ENCODE measurements around the gene MFAP3L.

MFAP3L gene

DNA sequence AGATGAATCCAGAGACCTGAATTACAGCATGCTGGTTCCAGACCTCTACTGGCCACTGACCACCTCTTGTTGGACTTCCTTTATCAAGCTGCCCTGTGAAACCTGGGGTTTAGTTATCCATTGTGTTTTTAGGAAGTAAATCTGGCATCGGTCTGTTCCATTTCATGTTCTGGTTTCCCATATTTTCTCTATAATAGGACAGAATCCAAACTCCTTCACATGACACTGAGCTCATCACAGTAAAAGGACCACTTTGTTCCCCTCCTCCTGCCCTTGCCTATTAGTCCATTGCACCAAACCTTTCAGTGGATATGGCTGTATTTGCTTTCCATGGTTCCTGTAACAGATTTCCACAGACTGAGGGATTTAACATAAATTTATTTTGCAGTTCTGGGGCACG is 4.0 kb downstream of the MFAP3L start:
- DNase-seq (ENCODE audit: low spot score) = no peak

DNA sequence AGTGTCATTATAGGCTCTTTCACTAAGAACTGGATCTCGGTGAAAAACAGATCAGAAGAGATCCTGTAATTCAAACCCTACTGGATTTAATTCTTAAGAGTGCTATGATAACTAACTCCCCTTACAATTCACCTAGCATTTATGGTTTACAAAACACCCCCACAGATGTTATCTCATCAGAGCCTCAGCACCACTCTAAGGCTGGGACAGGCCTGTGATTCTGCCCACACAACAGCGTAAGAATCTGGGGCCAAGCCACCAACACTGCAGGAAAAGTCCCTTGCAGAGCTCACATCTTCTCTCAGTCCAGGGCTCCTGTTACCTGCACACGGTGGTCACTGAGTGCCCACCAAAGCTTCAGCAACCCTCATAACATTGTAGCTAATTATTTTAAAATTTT is 8.9 kb downstream of the MFAP3L start:
- no peak for DNase-seq (ENCODE audit: low spot score)

DNA sequence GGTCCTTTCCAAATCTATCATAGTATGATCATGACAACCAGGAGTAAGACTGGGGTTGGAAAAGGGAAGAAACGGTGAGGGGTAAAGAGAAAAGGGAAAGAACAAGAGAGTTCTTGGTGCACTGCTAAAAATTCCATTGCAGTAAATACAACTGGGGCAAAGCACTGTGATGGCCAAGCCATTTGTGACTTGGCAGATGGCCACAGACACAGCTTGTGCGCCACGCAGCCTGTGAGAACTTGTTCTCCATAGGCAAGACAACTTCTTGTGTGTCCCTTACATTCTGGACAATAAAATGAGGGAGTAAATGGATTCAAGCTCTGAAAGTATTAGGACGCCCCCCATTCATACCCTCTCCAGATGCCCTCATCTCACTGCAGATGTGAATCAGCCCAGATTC is 10.9 kb downstream of the MFAP3L start:
- DNase-seq (ENCODE audit: low spot score) = no peak

DNA sequence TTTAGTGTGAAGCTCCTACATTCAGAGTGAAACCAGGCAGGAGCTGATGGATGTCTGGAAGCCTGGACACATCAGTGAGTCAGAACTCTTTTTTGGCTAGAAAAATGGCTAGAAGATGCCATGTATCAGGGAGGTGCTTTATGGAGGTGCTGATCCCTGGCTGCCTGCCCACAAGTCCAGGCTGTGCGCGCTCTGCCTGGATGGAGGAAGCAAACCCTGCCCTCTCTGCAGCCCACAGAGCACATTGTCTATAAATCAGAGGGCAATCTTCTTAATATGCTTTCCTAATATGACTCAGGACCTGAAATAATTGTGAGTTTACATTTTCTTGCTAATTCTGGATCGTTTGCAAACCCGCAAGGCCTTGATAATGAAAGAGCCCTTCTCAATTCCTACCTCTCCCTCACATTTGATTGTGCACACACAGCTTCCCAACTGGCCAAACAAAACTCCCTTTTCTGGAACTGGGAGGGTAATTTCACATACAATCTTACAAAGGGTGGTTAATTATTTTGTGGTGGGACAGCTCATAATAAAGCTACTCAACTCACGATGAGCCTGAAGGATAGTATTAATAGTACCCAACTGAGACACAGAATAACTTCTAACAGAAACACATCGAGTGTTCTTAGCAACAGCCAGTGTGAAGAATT is 11.7 kb downstream of the MFAP3L start:
- DNase-seq (ENCODE audit: low spot score) = no peak

DNA sequence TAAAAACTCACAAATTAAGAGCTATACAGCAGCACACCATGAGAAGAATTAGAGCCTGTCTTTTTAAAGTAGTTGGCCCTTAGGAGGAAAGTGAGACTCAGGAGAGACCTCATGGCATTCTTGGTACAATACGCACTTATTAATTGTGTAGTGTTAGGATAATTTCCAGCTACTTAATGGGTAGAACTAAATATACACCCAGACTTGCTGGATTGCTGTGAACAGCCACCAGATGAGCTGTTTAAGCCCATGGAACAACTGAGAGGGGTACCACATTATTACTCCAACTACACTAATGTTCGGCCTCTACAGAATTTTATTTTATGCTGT is 13.6 kb downstream of the MFAP3L start:
- no peak for DNase-seq (ENCODE audit: low spot score)

DNA sequence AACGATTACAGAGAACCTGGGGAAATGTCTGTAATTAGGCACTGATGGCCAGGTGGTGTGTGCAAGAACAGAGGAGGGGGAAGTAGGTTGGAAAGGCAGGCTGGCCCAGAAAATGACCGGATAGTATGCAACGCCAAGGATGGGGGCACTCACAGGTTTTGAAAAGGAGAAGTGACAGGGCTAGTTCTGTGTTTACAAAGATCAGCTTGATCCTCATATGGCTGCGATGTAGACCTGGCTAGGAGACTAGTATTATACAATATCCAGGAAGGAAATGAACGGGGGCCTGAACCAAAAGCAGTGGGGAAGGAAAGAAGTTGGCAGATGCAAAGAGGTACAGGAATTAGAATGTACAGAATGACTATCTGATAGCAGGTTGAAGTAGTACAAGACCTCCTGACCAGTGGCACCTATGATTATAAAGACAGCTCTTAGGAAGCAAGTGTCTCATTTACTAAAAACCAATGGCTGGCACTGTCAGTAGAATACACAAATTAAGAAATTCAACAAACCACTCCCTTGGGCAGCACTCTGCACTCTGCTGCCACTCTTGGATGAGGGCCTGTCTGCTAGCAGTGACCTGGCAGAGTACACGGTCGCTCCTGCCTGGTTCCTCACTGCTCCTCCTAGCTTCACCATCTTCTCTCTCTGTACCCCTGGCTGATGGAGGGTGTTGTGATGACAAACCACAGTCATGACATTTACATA is 14.1 kb downstream of the MFAP3L start:
- no peak for DNase-seq (ENCODE audit: low spot score)

DNA sequence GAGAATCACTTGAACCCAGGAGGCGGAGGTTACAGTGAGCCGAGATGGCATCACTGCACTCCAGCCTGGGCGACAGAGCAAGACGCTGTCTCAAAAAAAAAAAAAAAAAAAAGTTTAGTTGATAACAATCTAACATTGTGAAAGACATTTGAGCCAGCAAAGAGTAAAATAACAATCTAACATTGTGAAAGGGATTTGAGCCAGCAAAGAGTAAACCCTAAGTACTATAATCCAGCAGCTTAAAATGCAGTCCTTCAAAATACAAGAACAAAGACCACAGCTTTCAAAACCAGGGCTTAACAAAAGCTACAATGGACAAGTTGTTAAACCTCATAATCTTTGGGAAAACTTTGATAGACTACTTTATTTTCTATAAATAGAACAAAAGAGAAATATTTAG is 16.9 kb downstream of the MFAP3L start:
- no peak for DNase-seq (ENCODE audit: low spot score)

DNA sequence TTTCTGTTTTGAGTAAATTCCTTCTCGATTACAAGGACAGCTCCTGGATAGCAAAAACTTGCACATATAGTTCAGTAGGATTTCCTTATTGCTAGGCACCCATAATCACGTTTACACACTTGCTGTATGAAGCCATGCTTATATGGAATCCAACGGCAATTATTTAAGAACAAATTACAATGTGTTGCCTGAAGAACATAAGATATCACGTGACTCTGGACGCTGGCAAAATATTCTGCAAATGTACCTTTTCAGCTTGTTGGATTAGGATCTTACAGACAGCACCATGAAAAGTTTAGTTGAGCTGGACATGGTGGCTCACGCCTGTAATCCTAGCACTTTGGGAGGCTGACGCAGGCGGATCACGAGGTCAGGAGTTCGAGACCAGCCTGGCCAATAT is 17.4 kb downstream of the MFAP3L start:
- DNase-seq (ENCODE audit: low spot score) = no peak

DNA sequence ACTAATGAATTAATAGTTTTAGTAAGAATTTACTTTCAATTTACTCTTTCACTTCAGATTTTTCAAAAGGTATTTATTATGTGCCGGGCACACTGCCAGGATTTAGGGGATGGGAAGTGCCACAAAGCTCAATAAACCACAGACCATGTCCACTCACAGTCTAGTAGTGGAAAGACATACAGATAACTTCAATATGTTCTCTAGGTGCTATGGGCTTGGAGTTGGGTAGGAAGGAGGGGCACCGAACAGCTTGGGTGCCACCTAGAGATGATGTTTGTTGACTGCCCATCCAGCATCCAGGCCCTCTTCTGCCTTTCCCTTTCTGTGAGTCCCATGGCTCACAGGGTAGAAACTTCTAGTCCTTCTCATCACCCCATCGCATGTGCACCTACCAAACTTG is 17.8 kb downstream of the MFAP3L start:
- DNase-seq (ENCODE audit: low spot score) = no peak

DNA sequence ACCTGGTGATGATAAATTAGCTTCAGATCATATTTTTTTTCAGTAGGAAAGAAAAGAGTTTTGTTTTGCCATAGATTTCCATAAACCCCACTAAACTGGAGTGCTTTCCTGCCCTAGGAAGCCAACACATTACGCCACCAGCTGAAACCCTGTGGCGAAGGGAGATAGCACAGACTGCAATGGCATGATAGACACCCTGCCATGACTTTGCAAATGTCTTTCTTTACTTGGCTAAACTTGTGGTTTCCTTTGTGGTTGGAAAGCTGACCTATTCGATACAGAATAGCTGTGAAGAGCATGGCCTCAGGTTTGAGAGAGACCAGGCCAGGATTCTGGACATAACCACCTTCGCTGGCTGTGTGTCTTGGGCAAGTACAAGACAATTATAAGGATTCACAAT is 19.1 kb downstream of the MFAP3L start:
- no peak for DNase-seq (ENCODE audit: low spot score)

DNA sequence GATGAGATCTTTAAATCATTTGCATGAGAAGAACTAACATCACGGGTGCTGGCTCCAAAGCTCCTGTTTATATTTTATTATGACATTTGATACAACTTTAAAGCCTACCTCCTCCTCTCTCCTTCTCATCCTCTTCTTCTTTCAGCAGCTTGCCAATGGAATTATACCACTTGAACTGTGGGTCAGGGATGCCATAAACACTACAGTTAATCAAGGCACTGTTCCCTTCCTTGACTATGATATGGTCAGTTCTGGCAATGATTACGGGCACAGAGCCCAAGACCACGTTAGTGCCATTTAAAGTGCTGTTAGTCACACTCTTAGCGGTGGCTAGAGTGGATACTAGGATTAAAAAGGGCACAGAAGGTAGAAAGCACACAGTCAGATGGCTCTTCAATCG is 20.7 kb downstream of the MFAP3L start:
- no peak for DNase-seq (ENCODE audit: low spot score)

DNA sequence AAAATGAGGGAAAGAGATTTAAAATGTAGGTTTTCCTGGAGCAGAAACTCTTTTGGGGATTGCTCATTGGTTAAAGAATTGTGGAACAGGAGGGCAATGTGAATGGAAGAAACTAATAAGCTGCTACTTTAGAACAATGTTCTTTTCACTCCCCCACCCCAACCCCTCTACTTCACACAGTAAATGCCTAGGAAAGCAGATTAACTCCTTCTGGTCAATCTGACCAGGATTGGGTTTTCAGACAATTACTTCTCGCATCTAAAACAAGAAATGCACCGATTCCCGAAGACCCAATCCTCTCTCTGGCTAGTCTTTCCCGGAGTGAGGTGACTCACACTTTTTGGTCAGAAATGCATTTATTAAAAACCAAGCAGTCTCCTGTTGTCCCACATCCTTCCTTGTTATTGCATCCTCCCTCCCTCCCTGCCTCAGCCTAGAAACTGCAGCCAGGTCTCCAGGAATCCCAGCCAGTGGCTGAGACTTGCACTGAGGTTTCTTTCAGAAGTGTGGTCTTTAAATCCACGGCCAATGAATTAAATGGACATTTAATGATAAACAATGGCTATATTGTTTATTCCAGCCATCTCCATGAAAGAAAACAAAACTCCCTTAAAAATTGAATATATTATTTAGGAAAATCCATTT is 21.4 kb downstream of the MFAP3L start:
- DNase-seq (ENCODE audit: low spot score) = no peak

DNA sequence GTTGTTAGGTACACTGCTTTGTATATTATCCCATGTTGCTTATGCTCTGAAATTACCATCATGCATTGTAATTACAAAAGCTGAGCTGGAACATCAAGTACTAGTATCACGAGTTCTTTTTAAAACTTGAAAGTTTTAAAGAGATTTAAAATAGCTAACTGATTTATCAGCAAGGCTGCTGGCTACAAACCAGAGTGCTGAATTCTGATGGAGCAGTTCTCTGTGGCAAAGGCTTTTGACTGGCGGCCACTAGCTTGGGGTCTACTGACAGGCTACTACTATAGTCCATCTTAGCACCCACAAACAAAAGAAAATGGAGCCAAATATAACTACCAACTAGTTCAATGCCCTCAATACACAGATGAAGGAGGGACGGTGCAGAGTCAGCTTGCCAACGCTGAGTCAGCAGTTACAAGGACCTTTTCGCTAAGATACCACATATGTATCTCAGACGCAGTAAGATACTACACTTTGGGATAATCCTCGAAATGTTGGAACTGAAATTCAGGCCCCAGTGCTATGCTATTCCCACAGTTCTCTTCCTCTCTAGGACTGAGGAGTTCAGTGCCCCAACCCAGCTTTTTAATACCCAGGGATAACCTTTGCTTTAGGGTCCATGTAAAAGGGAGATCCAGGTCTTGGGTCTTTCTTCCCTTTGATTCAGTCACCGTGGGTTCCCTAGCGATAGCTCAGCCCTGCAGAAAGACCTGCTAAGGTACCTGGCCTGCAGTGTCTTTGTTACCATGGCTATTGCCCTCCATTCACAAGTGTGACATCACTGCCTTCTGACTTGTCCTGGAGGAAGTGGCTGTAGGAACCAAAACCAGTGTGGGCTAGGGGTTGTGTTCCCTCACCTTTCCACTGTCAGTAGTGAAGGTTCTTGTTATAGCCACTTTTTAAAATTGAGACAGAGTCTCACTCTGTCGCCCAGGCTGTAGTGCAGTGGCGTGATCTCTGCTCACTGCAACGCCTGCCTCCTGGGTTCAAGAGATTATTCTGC is 22.8 kb downstream of the MFAP3L start:
- DNase-seq (ENCODE audit: low spot score) = no peak

DNA sequence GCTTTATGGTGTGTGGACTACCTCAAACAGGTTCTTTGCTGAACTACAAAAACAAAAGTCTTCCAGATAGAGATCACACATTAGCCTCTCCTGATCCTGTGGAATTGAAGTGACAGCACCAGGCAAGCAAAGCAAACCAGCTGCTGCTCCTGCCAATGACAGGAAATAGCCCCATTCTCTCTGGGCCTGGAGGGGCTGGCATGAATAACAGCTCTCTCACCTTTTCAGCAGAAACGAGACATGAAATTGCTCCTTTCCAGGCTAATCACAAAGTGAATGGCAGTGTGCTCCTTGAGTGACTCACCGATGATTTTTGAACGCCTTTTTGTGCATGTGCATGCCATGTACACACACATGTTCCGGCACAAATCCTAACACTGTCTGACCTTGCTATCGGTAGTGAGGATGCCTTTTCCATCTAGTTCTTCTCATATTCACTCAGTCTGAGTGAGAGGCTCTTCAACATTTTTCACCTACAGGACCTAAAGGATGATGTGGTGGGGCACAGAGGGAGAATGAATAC is 24.4 kb downstream of the MFAP3L start:
- no peak for DNase-seq (ENCODE audit: low spot score)

DNA sequence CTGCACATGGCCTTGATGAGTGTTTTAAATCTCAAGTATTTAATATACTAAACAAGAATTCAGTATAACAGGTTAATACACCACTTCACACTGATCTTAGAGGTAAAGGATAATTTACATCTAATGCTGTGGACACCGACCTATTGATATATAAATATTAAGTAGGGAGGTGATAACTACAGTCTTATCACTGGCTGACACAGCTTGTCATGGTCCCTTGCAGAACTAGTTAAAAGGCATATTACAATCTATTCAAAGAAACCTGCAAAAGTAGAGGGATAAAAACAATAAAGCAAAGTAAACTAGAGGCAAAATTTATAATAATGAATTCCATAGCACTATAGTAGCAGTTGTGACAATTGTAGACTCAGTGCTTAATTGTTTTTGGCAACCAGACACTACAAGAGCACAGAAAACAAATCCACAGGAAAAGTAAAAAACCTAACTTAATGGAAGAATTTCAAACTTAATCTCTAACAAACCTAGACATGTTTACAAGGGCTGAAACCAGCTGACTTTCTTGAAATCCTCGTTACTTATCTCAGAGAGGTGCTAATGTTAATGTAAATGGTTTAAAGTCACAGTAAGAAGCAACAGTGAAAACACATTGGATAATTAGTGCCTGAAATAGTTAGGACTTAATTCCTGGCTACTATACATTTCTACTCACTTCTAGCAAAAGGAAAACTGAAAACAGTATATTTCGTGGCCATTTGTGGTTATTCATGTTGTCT is 25.0 kb downstream of the MFAP3L start:
- DNase-seq (ENCODE audit: low spot score) = no peak

DNA sequence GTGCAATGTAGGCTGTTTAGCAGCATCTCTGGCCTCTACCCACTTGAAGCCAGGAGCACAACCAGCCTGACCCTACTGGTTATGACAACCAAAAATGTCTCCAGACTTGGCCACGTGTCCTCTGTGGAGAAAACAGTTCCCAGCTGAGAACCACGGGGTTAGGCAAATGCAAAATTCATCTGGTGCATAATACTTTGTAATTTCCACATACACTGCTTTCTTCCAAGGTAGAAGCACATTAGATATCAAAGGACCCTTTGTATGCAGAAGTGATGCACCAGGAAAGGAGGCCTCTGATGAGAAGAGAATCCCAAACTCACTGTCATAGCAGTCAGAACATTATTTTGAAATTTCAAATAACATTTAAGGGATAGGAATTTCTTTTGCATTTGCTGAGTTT is 26.3 kb downstream of the MFAP3L start:
- DNase-seq (ENCODE audit: low spot score) = no peak

DNA sequence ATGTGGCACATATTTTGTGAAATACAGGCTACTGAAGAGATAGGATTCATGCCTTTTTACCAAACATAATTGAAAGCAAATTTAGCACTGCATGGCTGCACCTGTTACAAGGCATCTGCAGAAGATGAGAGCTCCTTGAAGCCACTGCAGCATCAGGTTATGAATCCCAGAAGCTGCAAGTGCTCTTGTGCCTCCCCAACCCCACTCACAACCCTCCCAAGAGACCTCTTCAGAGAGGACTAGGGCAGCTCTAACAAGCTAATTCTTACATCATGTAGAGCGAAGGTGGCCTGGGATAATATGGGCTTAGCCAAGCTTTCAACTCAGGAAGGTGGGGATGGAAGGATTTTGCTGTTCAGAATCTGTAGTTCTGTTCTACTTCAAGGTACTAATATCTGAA is 27.2 kb downstream of the MFAP3L start:
- DNase-seq (ENCODE audit: low spot score) = no peak

DNA sequence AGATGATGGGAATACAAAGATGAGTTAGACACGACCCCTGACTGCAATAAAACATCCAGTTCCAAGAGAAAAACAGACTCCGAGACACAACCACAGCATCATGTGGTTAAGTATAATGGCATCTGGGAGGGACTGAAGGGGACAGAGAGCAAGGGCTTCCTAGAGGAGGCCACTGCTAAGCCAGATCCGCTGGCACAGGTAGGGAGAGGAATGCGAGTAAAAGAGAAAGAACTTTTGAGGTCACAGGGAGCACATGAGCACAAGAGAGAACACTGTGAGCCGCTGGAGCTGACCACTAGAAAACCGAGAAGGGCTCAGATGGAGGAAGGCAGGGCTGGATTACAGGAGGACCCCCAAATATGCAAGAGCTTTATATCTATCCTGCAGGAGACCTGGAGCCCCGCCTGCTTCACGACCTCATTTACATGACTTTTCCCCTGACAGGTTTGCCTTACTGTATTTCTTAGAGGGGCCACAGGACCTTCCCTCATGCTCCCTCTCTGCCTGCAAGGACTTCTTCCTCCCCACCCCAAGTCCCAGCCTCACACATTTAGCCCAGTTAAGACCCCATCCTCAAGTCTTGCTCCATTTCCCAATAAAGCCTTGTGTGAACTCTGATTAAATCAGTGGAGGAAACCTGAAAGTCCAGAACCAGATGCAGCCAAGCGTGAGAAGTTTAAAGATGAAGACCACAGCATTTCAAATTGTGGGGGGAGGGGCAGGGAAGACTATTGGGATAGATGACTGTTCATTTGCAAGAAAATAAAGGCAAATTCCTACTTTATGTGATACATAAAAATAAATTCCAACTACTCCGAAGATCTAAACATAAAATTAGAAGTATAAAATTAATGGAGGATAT is 29.6 kb downstream of the MFAP3L start:
- no peak for DNase-seq (ENCODE audit: low spot score)

DNA sequence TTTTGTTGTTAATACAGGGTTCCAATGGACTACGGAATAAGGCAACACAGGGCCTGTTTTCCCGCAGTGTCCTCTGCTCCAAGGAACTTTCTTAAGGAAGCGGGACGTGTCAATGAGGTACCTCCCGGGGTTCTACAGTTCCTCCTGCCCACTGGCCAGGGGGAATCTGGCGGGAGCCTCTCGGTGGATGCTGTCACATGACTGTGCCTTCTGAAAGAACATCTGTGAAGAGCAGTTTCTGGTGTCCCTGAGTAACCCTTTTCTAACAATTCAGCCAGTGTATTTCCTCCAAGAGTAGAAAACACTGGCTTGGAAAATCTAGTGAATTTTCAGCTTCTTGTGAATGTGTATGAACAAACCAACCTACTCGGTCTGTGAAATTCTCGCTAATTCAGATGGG is 32.7 kb downstream of the MFAP3L start:
- DNase-seq (ENCODE audit: low spot score) = no peak

DNA sequence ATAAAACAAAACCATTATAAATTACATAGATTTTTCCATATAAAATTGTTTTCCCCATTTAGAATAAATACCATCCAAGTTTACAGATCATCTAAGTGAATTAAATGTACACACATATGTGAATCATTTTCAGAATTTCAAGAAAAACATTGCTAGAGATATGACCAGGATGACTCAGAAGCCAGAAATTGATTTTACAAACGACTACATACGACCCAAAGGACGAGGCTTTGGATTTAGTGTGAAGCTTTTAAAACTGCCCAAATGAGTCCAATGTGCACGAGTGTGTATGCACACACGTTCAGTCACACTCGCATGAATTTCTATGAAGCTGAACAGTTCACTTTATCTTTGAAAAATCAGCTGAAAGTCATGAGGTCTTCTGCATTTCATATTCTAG is 37.9 kb downstream of the MFAP3L start:
- no peak for DNase-seq (ENCODE audit: low spot score)
